MG63 (cell line): Measurements from ENCODE around the gene PBRM1. TPM values are rescaled to one million over a fixed set of nuclear protein-coding genes. Genes with fewer than 3 reads are reported as not detected.

Experiments
- DNase-seq: peaks from one replicate; pipeline ENCODE4 v3.0.0-alpha.2; 2020
- H3K27me3 ChIP-seq: fragments of 250-450 bp; sonication (Bioruptor Pico); 2 replicates; pipeline ENCODE4 v1.5.1; 2020; ENCODE audit warnings: mild to moderate bottlenecking, moderate library complexity
- H3K36me3 ChIP-seq: fragments of 250-450 bp; sonication (Bioruptor Pico); 2 replicates; pipeline ENCODE4 v1.5.1; 2020; ENCODE audit warnings: mild to moderate bottlenecking, moderate library complexity
- H3K4me3 ChIP-seq: fragments of 250-450 bp; sonication (Bioruptor Pico); 2 replicates; pipeline ENCODE4 v1.5.1; 2020; ENCODE audit warnings: mild to moderate bottlenecking, moderate library complexity
- H3K9me3 ChIP-seq: fragments of 250-450 bp; sonication (Bioruptor Pico); 2 replicates; pipeline ENCODE4 v1.5.1; 2020; ENCODE audit warnings: mild to moderate bottlenecking, moderate library complexity
- total RNA-seq: library from RNA; depleted of rRNA; stranded (reverse); fragments of >200 nt; shearing (Covaris generic); gene quantifications from 2 replicates; pipeline ENCODE4 v1.2.3, GENCODE V29; 2014; ENCODE audit warnings: low replicate concordance

The PBRM1 gene
- total RNA-seq, 1 experiment from 2014 or later: 16.2 TPM

DNA sequence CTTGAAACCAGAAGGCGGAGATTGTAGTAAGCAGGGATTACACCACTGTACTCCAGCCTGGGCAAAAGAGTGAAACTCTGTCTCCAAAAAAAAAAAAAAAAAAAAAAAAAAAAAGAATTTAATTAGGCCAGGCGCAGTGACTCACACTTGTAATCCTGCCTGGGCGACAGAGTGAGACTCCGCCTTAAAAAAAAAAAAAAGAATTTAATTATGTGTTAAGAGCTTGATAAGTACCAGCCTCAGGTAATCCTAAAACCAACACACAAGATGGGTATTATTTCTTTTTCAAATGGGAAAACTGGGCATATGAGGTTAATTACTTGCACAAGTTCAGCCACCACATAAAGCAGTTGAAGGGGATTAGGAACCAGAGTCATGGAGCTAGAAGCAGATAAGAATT lies 49.0 kb downstream of the PBRM1 start:
- Histone ChIP-seq H3K9me3 (no peaks in the 10 kb centered on the region), H3K36me3 (peaks cover 11% of the 10 kb centered on the region; the same call in 1 of the 2 replicates)

DNA sequence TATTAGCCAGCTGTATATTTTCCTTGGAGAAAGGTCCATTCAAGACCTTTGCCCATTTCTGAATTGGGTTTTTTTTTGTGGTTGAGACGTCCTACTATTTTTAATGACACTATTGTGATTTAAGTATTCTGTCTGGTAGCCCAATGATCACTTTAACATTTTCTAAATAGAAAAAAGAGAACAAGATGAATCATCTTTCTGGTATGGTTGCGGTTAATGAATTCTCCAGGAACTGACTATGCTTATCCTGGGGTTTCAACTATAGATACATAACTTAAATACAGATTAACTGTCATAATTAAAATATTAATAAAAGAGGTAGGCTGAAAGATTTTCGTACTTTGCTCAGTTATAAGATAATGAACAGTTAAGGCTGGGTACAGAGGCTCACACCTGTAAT lies 51.9 kb downstream of the PBRM1 start:
- no peak for DNase-seq
- no peak overlapping the region for H3K4me3 ChIP-seq
- no peaks in the 10 kb centered on the region for H3K9me3 ChIP-seq
- H3K36me3 ChIP-seq: peaks cover 12% of the 10 kb centered on the region; the same call in 1 of the 2 replicates
- H3K27me3 ChIP-seq: no peaks in the 10 kb centered on the region

More for the DNA sequence above, 49.0 kb downstream of the PBRM1 start:
- Histone ChIP-seq H3K27me3 (no peaks in the 10 kb centered on the region), H3K4me3 (no peak overlapping the region)
- DNase-seq: no peak

DNA sequence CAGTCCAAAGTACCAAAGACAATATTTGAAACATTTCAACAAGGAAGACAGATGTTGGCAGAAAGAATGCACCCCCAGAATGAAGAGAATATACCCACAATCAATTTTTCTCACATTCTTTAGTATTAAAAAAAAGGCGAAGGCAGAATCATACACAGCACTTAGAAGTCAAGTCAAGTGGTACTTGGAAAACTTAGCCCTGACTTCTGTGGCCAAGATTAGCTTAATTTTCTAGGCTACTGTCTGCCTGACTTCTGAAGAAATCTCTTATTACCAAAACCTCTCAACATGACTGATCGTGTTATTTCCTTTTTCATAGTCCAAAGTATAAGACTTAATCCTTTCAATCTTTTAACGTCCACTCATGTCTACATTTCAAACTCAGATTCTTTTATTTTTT lies 60.7 kb downstream of the PBRM1 start:
- Histone ChIP-seq H3K27me3 (no peaks in the 10 kb centered on the region), H3K36me3 (peaks cover 17% of the 10 kb centered on the region), H3K9me3 (no peaks in the 10 kb centered on the region), H3K4me3 (no peak overlapping the region)
- no peak for DNase-seq

- Histone ChIP-seq H3K9me3 (no peaks in the 10 kb centered on the region), H3K4me3 (no peak overlapping the region), H3K36me3 (peaks cover 16% of the 10 kb centered on the region), H3K27me3 (no peaks in the 10 kb centered on the region)
- DNase-seq: no peak
Observed at GRCh38 chr3:52623234-52623792, 62.4 kb downstream of the PBRM1 start.

DNA sequence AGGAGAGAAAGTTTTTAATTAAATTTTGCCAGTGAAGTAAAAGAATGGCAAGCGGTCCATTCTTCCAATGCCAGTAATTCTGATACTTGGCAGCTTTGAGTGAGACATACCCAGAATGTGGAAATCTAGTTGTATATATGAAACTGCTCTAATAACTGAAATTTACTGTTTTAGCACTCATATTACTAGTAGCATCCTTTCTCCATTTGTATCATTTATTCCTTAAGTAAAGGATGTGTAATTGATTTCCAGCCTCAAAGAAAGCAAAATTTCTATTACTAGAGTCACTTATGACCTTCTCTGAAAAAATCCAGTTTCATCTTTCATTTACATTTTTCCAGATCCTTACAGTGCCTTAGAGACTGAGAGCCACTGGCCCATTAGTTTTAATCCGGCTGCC lies 65.1 kb downstream of the PBRM1 start:
- Histone ChIP-seq H3K9me3 (no peaks in the 10 kb centered on the region), H3K36me3 (peaks cover 15% of the 10 kb centered on the region), H3K4me3 (no peak overlapping the region), H3K27me3 (no peaks in the 10 kb centered on the region)
- DNase-seq: no peak

DNA sequence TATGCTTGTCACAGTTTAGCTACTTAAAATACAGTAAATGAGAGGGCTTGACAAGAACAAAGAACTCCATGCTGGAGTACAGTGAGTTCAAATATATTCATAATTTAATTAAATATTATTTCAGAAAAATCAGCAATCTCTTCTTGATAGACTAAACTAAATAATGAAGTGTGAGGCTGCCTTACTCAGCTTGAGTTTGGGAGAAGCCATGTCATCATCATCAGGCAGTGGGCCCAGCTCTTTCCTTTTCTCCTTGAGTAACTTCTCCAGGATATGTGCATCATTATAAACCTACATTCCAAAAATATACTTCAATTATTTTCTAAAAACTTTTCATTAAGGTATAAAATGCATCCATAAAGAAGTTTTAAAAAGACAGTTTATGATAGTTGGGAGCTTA lies 70.5 kb downstream of the PBRM1 start:
- DNase-seq: no peak
- no peak overlapping the region for H3K4me3 ChIP-seq
- no peaks in the 10 kb centered on the region for H3K9me3 ChIP-seq
- H3K27me3 ChIP-seq: no peaks in the 10 kb centered on the region
- peaks cover 16% of the 10 kb centered on the region for H3K36me3 ChIP-seq

DNA sequence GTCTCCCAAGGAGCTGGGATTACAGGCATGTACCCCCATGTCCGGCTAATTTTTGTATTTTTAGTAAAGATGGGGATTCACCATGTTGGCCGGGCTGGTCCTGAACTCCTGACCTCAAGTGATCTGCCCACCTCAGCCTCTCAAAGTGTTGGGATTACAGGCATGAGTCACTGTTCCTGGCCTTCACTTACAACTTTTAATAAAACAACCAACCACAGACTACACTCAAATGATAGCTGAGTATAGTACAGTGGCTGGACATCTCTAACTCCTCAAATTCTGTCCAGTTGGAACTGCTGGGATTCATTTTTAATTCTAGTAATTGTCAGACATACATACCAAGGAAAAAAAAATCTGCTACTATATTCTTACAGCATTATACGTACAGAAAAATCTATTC lies 71.0 kb downstream of the PBRM1 start:
- no peak overlapping the region for H3K4me3 ChIP-seq
- no peaks in the 10 kb centered on the region for H3K27me3 ChIP-seq
- H3K36me3 ChIP-seq: peaks cover 16% of the 10 kb centered on the region
- H3K9me3 ChIP-seq: no peaks in the 10 kb centered on the region
- DNase-seq: no peak

DNA sequence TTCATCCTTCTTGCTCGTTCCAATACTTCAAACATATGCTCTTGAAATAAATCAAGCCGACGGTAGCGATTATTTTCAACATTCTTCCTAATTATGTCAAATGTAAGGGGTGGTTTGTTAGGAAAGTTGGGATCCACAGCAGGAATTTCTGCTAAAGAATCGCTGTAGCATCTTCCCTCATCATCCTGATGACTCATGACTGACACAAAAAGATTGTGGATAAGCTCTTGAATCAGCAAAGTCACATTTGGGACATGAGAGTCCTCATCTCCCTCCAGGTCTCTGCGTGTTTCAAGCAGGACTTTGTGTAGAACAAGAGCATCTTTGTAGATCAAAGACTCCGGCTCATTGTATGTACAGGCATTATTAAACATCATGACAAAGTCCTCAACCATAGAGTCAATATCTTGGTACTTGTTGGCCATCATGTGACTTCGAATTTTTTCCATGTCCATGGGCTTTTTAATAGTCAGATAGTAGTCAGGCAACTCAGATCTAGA lies 76.3 kb downstream of the PBRM1 start:
- Histone ChIP-seq H3K4me3 (no peak overlapping the region), H3K9me3 (no peaks in the 10 kb centered on the region), H3K36me3 (peaks cover 29% of the 10 kb centered on the region), H3K27me3 (no peaks in the 10 kb centered on the region)
- no peak for DNase-seq

GRCh38 chr3:52608337-52608736 lies 77.4 kb downstream of the PBRM1 start:
- Histone ChIP-seq H3K9me3 (no peaks in the 10 kb centered on the region), H3K4me3 (no peak overlapping the region), H3K27me3 (no peaks in the 10 kb centered on the region), H3K36me3 (peaks cover 31% of the 10 kb centered on the region)
- no peak for DNase-seq

GRCh38 chr3:52606373-52607085 lies 79.2 kb downstream of the PBRM1 start:
- DNase-seq: no peak
- no peaks in the 10 kb centered on the region for H3K27me3 ChIP-seq
- peaks cover 49% of the 10 kb centered on the region for H3K36me3 ChIP-seq
- no peaks in the 10 kb centered on the region for H3K9me3 ChIP-seq
- H3K4me3 ChIP-seq: no peak overlapping the region

- Histone ChIP-seq H3K36me3 (peaks cover 40% of the 10 kb centered on the region), H3K27me3 (no peaks in the 10 kb centered on the region), H3K4me3 (no peak overlapping the region), H3K9me3 (no peaks in the 10 kb centered on the region; the same call in 1 of the 2 replicates)
- DNase-seq: no peak
Observed at GRCh38 chr3:52600258-52600657, 85.5 kb downstream of the PBRM1 start.

GRCh38 chr3:52596658-52597265 lies 89.0 kb downstream of the PBRM1 start:
- H3K4me3 ChIP-seq: no peak overlapping the region
- H3K27me3 ChIP-seq: no peaks in the 10 kb centered on the region
- no peak for DNase-seq
- peaks cover 27% of the 10 kb centered on the region for H3K36me3 ChIP-seq
- H3K9me3 ChIP-seq: no peaks in the 10 kb centered on the region; the same call in 1 of the 2 replicates

DNA sequence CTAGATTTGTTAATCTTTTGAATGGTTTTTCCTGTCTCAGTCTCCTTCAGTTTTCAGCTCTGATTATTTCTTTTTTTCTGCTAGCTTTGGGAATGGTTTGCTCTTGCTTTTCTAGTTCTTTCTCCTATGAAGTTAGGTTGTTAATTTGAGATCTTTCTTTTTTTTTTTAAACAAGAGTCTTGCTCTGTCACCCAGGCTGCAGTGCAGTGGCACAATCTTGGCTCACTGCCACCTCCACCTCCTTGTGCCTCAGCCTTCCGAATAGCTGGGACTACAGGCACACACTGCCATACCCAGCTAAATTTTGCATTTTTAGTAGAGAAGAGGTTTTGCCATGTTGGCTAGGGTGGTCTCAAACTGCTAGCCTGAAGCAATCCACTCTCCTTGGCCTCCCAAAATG lies 92.6 kb downstream of the PBRM1 start:
- H3K9me3 ChIP-seq: no peaks in the 10 kb centered on the region
- DNase-seq: no peak
- H3K36me3 ChIP-seq: peaks cover 11% of the 10 kb centered on the region
- H3K4me3 ChIP-seq: no peak overlapping the region
- no peaks in the 10 kb centered on the region for H3K27me3 ChIP-seq

DNA sequence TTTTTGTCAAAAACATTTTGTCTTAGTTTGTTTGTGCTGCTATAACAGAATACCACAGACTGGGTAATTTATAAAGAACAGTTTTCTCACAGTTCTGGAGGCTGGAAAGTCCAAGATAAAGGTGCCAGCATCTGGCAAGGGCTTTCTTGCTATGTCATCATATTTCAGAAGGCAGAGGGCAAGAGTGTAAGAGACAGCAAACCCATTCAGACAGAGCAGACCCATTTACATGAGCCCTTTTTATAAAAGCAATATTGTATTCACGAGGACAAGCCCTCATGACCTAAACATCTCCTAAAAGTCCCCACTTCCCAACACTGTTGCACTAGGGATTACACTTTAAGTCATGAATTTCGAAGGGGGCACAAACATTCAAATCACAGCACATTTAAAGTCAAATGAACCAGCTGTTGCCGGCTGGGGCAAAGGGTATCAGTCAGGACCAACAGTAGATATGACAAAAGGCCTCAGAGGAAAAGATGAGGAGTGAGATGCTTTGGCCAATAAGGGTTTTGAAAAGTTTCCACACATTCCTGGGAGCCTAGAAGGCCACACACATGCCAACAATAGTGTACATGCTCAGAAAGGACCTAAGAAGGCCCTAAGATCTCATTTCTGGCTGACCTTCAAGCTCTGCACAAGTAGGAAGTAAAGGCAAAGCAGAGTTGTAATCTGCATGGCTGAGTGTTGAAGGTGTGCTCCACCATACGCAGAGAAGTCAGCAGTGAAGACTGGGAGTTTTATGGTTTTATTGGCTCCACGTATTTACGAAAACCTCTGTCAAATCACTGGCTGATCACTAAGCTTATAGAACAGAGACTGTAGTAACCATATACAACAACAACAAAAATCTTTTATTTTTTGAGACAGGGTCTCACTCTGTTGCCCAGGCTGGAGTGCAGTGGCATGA lies 111.4 kb downstream of the PBRM1 start:
- DNase-seq: no peak
- peaks cover 6% of the 10 kb centered on the region for H3K36me3 ChIP-seq

DNA sequence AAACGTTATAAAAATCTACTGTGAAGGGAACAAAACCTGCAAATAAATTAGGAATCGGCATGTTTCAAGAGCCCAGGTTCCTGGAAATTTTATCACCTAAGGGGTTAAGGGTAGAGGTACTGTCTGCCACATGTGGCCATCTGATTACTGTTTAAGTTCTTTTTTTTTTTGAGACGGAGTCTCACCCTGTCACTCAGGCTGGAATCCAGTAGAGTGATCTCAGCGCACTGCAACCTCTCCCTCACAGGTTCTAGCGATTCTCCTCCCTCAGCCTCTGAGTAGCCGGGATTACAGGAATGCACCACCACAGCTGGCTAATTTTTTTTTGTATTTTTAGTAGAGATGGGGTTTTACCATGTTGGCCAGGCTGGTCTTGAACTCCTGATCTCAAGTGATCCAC lies 113.5 kb downstream of the PBRM1 start:
- no peaks in the 10 kb centered on the region for H3K9me3 ChIP-seq
- no peak overlapping the region for H3K4me3 ChIP-seq
- peaks cover 3% of the 10 kb centered on the region for H3K36me3 ChIP-seq
- DNase-seq: no peak
- H3K27me3 ChIP-seq: no peaks in the 10 kb centered on the region

More for the DNA sequence above, 111.4 kb downstream of the PBRM1 start:
- Histone ChIP-seq H3K27me3 (no peaks in the 10 kb centered on the region), H3K4me3 (no peak overlapping the region), H3K9me3 (no peaks in the 10 kb centered on the region)

GRCh38 chr3:52570076-52570475 lies 115.6 kb downstream of the PBRM1 start:
- H3K36me3 ChIP-seq: no peaks in the 10 kb centered on the region; the same call in 1 of the 2 replicates
- DNase-seq: no peak
- H3K4me3 ChIP-seq: no peak overlapping the region
- no peaks in the 10 kb centered on the region for H3K9me3 ChIP-seq
- no peaks in the 10 kb centered on the region for H3K27me3 ChIP-seq

DNA sequence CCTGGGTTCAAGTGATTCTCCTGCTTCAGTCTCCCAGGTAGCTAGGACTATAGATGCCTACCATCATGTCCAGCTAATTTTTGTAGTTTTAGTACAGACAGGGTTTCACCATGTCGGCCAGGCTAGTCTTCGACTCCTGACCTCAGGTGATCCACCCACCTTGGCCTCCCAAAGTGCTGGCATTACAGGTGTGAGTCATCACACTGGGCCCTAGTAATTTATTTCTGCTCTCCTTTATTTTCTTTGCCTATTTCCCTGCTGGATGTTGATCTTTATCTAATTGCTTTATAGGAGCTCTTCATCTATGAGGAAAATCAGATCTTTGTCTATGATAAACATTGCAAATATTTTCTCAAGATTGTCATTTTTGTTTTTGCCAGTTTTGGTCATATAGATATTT lies 117.6 kb downstream of the PBRM1 start:
- Histone ChIP-seq H3K4me3 (no peak overlapping the region), H3K36me3 (no peaks in the 10 kb centered on the region), H3K9me3 (no peaks in the 10 kb centered on the region), H3K27me3 (no peaks in the 10 kb centered on the region)
- DNase-seq: no peak
